Endothelial cell of umbilical vein (primary cell): ENCODE results near the gene PTPRK. TPM values are rescaled to one million over a fixed set of nuclear protein-coding genes. Genes with fewer than 3 reads are reported as not detected.

Experiments used
- BruUV-seq: library from RNA; stranded (reverse); fragments of 400-500 nt; replicated peaks from 2 replicates; lab custom pipeline; 2021; lab: Mats Ljungman, UMichigan
- CTCF ChIA-PET: fragments of 300-600, 350-600 bp; sonication (Branson Sonifier 250); formaldehyde crosslinking; loops from one replicate; lab custom pipeline; 2021; ENCODE audit warnings: antibody characterized with exemption, inconsistent platforms; lab: Charles Lee
- POLR2A ChIA-PET: fragments of 300-600, 350-600 bp; sonication (Branson Sonifier 250); formaldehyde crosslinking; loops from one replicate; lab custom pipeline; 2021; ENCODE audit warnings: antibody characterized with exemption, inconsistent platforms; lab: Charles Lee
- DNase-seq: peaks from one replicate; pipeline ENCODE4 v3.0.0-alpha.2; 2011; ENCODE audit warnings: low read depth, low spot score
- FAIRE-seq: peaks from 2 replicates; lab custom pipeline; 2011; peaks lifted over from hg19 to GRCh38; lab: Jason Lieb, UNC
- H2AFZ ChIP-seq: 2 replicates; pipeline ENCODE4 v1.6.0; 2012; ENCODE audit warnings: low read depth, low read length, control low read depth, inconsistent platforms
- H3K27ac ChIP-seq: 2 replicates; pipeline ENCODE4 v1.5.1; 2011; ENCODE audit warnings: low read depth, mild to moderate bottlenecking, control low read depth, low read length, moderate library complexity; ENCODE audit not compliant: insufficient read depth
- H3K27me3 ChIP-seq, 2 experiments: 2 replicates each; pipeline versions ENCODE4 v1.6.0 to v1.6.1; 2011; ENCODE audit warnings: low read length in 2 of 2, mixed read lengths in 1 of 2; ENCODE audit not compliant: control insufficient read depth in 2 of 2, insufficient read depth in 2 of 2
- H3K36me3 ChIP-seq, 2 experiments: 2 replicates in 1 of 2; 3 replicates in 1 of 2; pipeline ENCODE4 v1.5.1; 2011; ENCODE audit warnings: low read length in 2 of 2, mild to moderate bottlenecking in 1 of 2, moderate library complexity in 1 of 2; ENCODE audit not compliant: control insufficient read depth in 2 of 2, insufficient read depth in 2 of 2; ENCODE audit errors: extremely low read depth in 1 of 2
- H3K4me1 ChIP-seq: 3 replicates; pipeline ENCODE4 v1.5.1; 2011; ENCODE audit warnings: mild to moderate bottlenecking, low read length; ENCODE audit not compliant: control insufficient read depth, insufficient read depth; ENCODE audit errors: extremely low read depth
- H3K4me2 ChIP-seq: 2 replicates; pipeline ENCODE4 v1.6.1; 2011; ENCODE audit warnings: low read length, control low read depth, mixed read lengths; ENCODE audit not compliant: insufficient read depth
- H3K4me3 ChIP-seq, 3 experiments: fragments of 200-600 bp in 1 of 3; sonication (generic), shearing (Covaris generic) in 1 of 3; replicated peaks in 1 of 3; 2 replicates each; pipeline ENCODE4 v1.5.1; 2011 to 2016; ENCODE audit warnings: control low read depth in 3 of 3, low read length in 3 of 3, mild to moderate bottlenecking in 2 of 3, inconsistent platforms in 1 of 3, low read depth in 1 of 3, moderate library complexity in 1 of 3; ENCODE audit not compliant: insufficient read depth in 1 of 3
- H3K79me2 ChIP-seq: 2 replicates; pipeline ENCODE4 v1.6.0; 2012; ENCODE audit warnings: low read length, inconsistent platforms; ENCODE audit not compliant: control insufficient read depth, insufficient read depth
- H3K9ac ChIP-seq: replicated peaks from 2 replicates; pipeline ENCODE3; 2011; ENCODE audit warnings: low read length, control low read depth; ENCODE audit not compliant: insufficient read depth; ENCODE audit errors: extremely low read depth
- H3K9me1 ChIP-seq: replicated peaks from 3 replicates; pipeline ENCODE4 v1.6.0; 2011; ENCODE audit warnings: mild to moderate bottlenecking, low read length; ENCODE audit not compliant: control insufficient read depth, insufficient read depth; ENCODE audit errors: extremely low read depth
- H3K9me3 ChIP-seq: replicated peaks from 2 replicates; pipeline ENCODE4 v1.5.1; 2012; ENCODE audit warnings: low read length, inconsistent platforms; ENCODE audit not compliant: control insufficient read depth, insufficient read depth
- H4K20me1 ChIP-seq: replicated peaks from 2 replicates; pipeline ENCODE3; 2011; ENCODE audit warnings: mild to moderate bottlenecking, low read length; ENCODE audit not compliant: control insufficient read depth, insufficient read depth; ENCODE audit errors: extremely low read depth
- CTCF ChIP-seq, 2 donors: IDR thresholded peaks; 1 replicate in 1 of 2; 2 replicates in 1 of 2; pipeline ENCODE4 v1.5.1; 2011; ENCODE audit warnings: low read length in 2 of 2, mild to moderate bottlenecking in 2 of 2, moderate library complexity in 2 of 2, control low read depth in 1 of 2, inconsistent platforms in 1 of 2, low read depth in 1 of 2; ENCODE audit not compliant: insufficient read depth in 1 of 2; ENCODE audit errors: extremely low read depth in 1 of 2
- EZH2 ChIP-seq: IDR thresholded peaks from 2 replicates; pipeline ENCODE4 v1.6.1; 2012; ENCODE audit warnings: borderline replicate concordance, low read depth, mild to moderate bottlenecking, moderate library complexity, low read length, inconsistent platforms; ENCODE audit not compliant: severe bottlenecking
- FOS ChIP-seq: IDR thresholded peaks from 2 replicates; pipeline ENCODE4 v1.6.1; 2011; ENCODE audit warnings: mild to moderate bottlenecking, low read length, moderate library complexity, borderline replicate concordance; ENCODE audit not compliant: insufficient read depth
- GATA2 ChIP-seq: IDR thresholded peaks from 2 replicates; pipeline ENCODE4 v1.7.0; 2011; ENCODE audit warnings: low read depth, mild to moderate bottlenecking, moderate library complexity, mixed read lengths, low read length; ENCODE audit not compliant: insufficient read length, insufficient read depth
- JUN ChIP-seq: IDR thresholded peaks from 2 replicates; pipeline ENCODE4 v1.6.1; 2011; ENCODE audit warnings: borderline replicate concordance, low read depth; ENCODE audit not compliant: insufficient read length, insufficient read depth
- MAX ChIP-seq: IDR thresholded peaks from 2 replicates; pipeline ENCODE4 v1.6.1; 2011; ENCODE audit not compliant: insufficient read depth, insufficient read length
- MYC ChIP-seq: IDR thresholded peaks from one replicate; pipeline ENCODE4 v1.6.1; 2011; ENCODE audit warnings: mild to moderate bottlenecking, low read depth, low read length
- POLR2A ChIP-seq: IDR thresholded peaks from 2 replicates; pipeline ENCODE4 v1.6.1; 2012; ENCODE audit warnings: low read depth, mild to moderate bottlenecking, control low read depth, low read length
- POLR2AphosphoS5 ChIP-seq: IDR thresholded peaks from 2 replicates; pipeline ENCODE4 v1.6.1; 2012; ENCODE audit warnings: low read depth, mild to moderate bottlenecking, control low read depth, low read length, moderate library complexity; ENCODE audit not compliant: insufficient read depth
- dilution Hi-C: fragments of 300-500 bp; cut with MboI; formaldehyde crosslinking; loops from one replicate; pipeline ENCODE4 v1.15.0; 2019; ENCODE audit warnings: low sequenced_read_pairs; ENCODE audit not compliant: extremely low pct_ligation_motif_present
- intact Hi-C: fragments of 100-400 bp; cut with micrococcal nuclease; formaldehyde crosslinking; loops from one replicate; pipeline ENCODE4 v1.10.0; 2022
- polyA plus RNA-seq, 4 experiments: library from polyadenylated mRNA; depleted of rRNA in 3 of 4; stranded (reverse) in 3 of 4; unstranded in 1 of 4; fragments of >200 nt; gene quantifications; 2 replicates each; pipeline versions ENCODE4 v1.2.1 to v1.2.3, GENCODE V29; 2011 to 2012; ENCODE audit warnings: missing spikeins in 1 of 4
- total RNA-seq: library from RNA; stranded (reverse); gene quantifications from 2 replicates; pipeline ENCODE4 v1.2.3, GENCODE V29; 2021

The PTPRK gene
- total and polyA plus RNA-seq, 2 donors (not counting 3 experiments of a cell fraction or from before 2014, with no cell fraction given), result 15.2 to 74.0 TPM

GRCh38 chr6:128062882-128063603, 457.4 kb downstream of the PTPRK start:
- H3K27me3 ChIP-seq, result no peaks in the 10 kb centered on the region
- H3K36me3 ChIP-seq, result no peaks in the 10 kb centered on the region
- H4K20me1 ChIP-seq, result no peaks in the 10 kb centered on the region
- no peaks in the 10 kb centered on the region for H3K9me3 ChIP-seq
- no peak overlapping the region for H3K4me3 ChIP-seq
- no peak for TF ChIP-seq MAX
- TF ChIP-seq JUN, result no peak
- TF ChIP-seq POLR2A, result no peak
- H3K9ac ChIP-seq, result no peak overlapping the region
- no peak overlapping the region for H3K4me2 ChIP-seq
- no peaks in the 10 kb centered on the region for H3K79me2 ChIP-seq
- no peak for FAIRE-seq
- dilution Hi-C loops (no loop called here), intact Hi-C loops (no loop called here)
- no peaks in the 10 kb centered on the region for H3K9me1 ChIP-seq
- no TSS peak for BruUV-seq
- no peak overlapping the region for H2AFZ ChIP-seq
- ChIA-PET POLR2A (no interaction called here), CTCF (interaction anchor here (1.1 to 2.0 kb wide), 5 partner anchors 10 to 453 kb away, joined by 3 to 5 read pairs (median 4); no protein-coding TSS in a partner anchor)
- no peak for DNase-seq
- no peak overlapping the region for H3K27ac ChIP-seq
- H3K4me1 ChIP-seq, result no peaks in the 10 kb centered on the region

- no peaks in the 10 kb centered on the region for H3K27me3 ChIP-seq
- no peaks in the 10 kb centered on the region for H3K4me1 ChIP-seq
- H3K9me1 ChIP-seq, result no peaks in the 10 kb centered on the region
- dilution Hi-C loops (no loop called here), intact Hi-C loops (no loop called here)
- DNase-seq, result no peak
- no peaks in the 10 kb centered on the region for H3K79me2 ChIP-seq
- no peaks in the 10 kb centered on the region for H4K20me1 ChIP-seq
- ChIA-PET CTCF (no interaction called here), POLR2A (no interaction called here)
- no peak overlapping the region for H3K9ac ChIP-seq
- H3K4me2 ChIP-seq, result no peak overlapping the region
- H3K27ac ChIP-seq, result no peak overlapping the region
- no peaks in the 10 kb centered on the region for H3K9me3 ChIP-seq
- no peak overlapping the region for H3K4me3 ChIP-seq
- FAIRE-seq, result no peak
- TF ChIP-seq GATA2, result no peak
- no peak for TF ChIP-seq EZH2
- no peak for TF ChIP-seq POLR2A
- TF ChIP-seq FOS, result no peak
- no peak for TF ChIP-seq MAX
- no peak for TF ChIP-seq CTCF (IDR thresholded peaks at IDR 0.05; ENCODE audit: extremely low read depth in 1 of 2, insufficient read depth in 1 of 2, low read depth in 1 of 2, low read length in 2 of 2)
- no peak for TF ChIP-seq POLR2AphosphoS5
- TF ChIP-seq MYC, result no peak
- no peak for TF ChIP-seq JUN
- no TSS peak for BruUV-seq
- no peak overlapping the region for H2AFZ ChIP-seq
- no peaks in the 10 kb centered on the region for H3K36me3 ChIP-seq
Measured at GRCh38 chr6:128057946-128058345, 462.5 kb downstream of the PTPRK start.
